Right lobe of liver (tissue), 6 donors: ENCODE measurements around the gene S1PR5. TPM values are rescaled to one million over a fixed set of nuclear protein-coding genes. Genes with fewer than 3 reads are reported as not detected.
A peak's percentile ranks its signal among the peaks of the same experiment; 100 is the strongest.

Experiments
- ATAC-seq, 4 donors: fragments of 200-7000 bp; cut with Tn5 transposase; one replicate each; pipeline ENCODE4 v1.9.1; 2020; ENCODE audit warnings: mild to moderate bottlenecking in 4 of 4, moderate library complexity in 4 of 4
- DNase-seq, 3 donors: peaks; one replicate each; pipeline ENCODE4 v3.0.0-alpha.2; 2020
- H3K27ac ChIP-seq, 3 donors: fragments of 200-600 bp; one replicate each; pipeline ENCODE4 v1.8.0; 2022
- H3K27me3 ChIP-seq, 2 donors: fragments of 200-600 bp; one replicate each; pipeline ENCODE4 v1.8.0; 2022
- H3K36me3 ChIP-seq, 4 donors: fragments of 200-600 bp; sonication (generic) in 1 of 4; one replicate each; pipeline versions ENCODE4 v1.5.1 to v1.8.0; 2017 to 2022; ENCODE audit warnings: control low read depth in 1 of 4
- H3K4me1 ChIP-seq, 4 donors: fragments of 200-600 bp; sonication (generic) in 1 of 4; one replicate each; pipeline versions ENCODE4 v1.5.1 to v1.8.0; 2017 to 2022; ENCODE audit warnings: control low read depth in 1 of 4
- H3K4me3 ChIP-seq, 3 donors: fragments of 200-600 bp; one replicate each; pipeline ENCODE4 v1.8.0; 2022
- H3K9me3 ChIP-seq, 4 donors: fragments of 200-600 bp; sonication (generic) in 1 of 4; one replicate each; pipeline versions ENCODE4 v1.5.1 to v1.8.0; 2017 to 2022; ENCODE audit warnings: control low read depth in 1 of 4
- CTCF ChIP-seq, 4 donors: fragments of 200-600 bp in 3 of 4; fragments of 450-650 bp in 1 of 4; IDR thresholded peaks; one replicate each; pipeline versions ENCODE4 v1.5.1 to v1.8.0; 2016 to 2022; ENCODE audit warnings: antibody characterized with exemption in 4 of 4, mild to moderate bottlenecking in 2 of 4
- POLR2A ChIP-seq: fragments of 450-650 bp; IDR thresholded peaks from one replicate; pipeline ENCODE4 v1.6.1; 2017; ENCODE audit warnings: antibody characterized with exemption, mild to moderate bottlenecking
- WGBS: methylation state at CpG from one replicate; pipeline ENCODE4 v1.1.6; 2018; ENCODE audit warnings: low coverage, low lambda C conversion rate; ENCODE audit not compliant: insufficient coverage; ENCODE audit errors: missing lambda C conversion rate; 5-methylcytosine and 5-hydroxymethylcytosine counted together
- intact Hi-C, 2 donors: fragments of 100-400 bp; cut with DNase I; formaldehyde crosslinking; loops; one replicate each; pipeline versions ENCODE4 v1.11.2 to v1.14.1; 2022
- total RNA-seq, 6 experiments: library from RNA; depleted of rRNA in 2 of 6; stranded (reverse); fragments of >200 nt in 2 of 6; fragmentation: NEBNext Ultra II Directional in 3 of 6; extraction: Animal tissue kit (Norgen Biotek cat#: 25700) in 3 of 6; gene quantifications; one replicate each; pipeline versions ENCODE4 v1.1.0 to v1.2.4, GENCODE V29; 2016 to 2023
- donor health status: DM: no; HTN: yes; CAD: no.
- donor health status: DM: no; HTN: no; CAD: no.
- donor health status: DM: no; HTN: no; CAD: no.
- donor health status: DM: no; HTN: yes; CAD: no.
- donor health status: DM: no; HTN: yes; CAD: no.

S1PR5 gene
- total RNA-seq, 6 experiments from 2014 or later: 0.20 to 0.43 (median 0.35) TPM; not detected in 1

GRCh38 chr19:10548746-10549276, 31.6 kb upstream of the S1PR5 start:
- no peak overlapping the region for H3K4me3 ChIP-seq
- 100% methylated on average over 7 of the region's 18 CpGs for WGBS
- intact Hi-C loops: no loop called here
- TF ChIP-seq POLR2A (no peak), CTCF (IDR thresholded peaks at IDR 0.05) (no peak)
- ATAC-seq: no peak
- H3K36me3 ChIP-seq: peaks cover 0 to 62% (median 17%) of the 10 kb centered on the region in 4 donors
- no peaks in the 10 kb centered on the region for H3K9me3 ChIP-seq
- H3K27ac ChIP-seq: no peak overlapping the region
- no peak for DNase-seq
- peaks cover 0 to 13% (median 0%) of the 10 kb centered on the region in 4 donors for H3K4me1 ChIP-seq
- no peaks in the 10 kb centered on the region for H3K27me3 ChIP-seq

DNA sequence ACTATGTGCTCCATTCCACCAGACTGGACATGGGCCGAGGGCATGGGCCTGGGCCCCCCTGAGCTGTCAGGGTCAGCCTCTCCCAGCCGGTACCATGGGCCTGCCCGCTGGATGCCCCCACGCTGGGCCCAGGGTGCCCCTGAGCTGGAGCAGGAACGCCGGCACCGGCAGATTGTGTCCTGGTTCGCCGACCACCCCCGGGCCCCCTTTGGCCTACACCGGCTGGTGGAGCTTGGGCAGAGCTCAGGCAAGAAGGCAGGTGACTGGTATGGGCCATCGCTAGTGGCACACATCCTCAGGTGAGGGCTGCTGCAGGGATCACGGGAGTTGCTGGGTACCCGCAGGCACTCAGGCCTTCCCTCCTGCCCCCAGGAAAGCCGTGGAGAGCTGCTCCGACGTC, 29.6 kb upstream of the S1PR5 start:
- no peak for ATAC-seq
- Histone ChIP-seq H3K4me1 (peaks cover 0 to 13% (median 2%) of the 10 kb centered on the region in 4 donors), H3K27ac (no peak overlapping the region), H3K9me3 (no peaks in the 10 kb centered on the region), H3K27me3 (no peaks in the 10 kb centered on the region), H3K36me3 (peaks cover 0 to 47% (median 7%) of the 10 kb centered on the region in 4 donors), H3K4me3 (no peak overlapping the region)
- DNase-seq: no peak
- intact Hi-C loops: no loop called here
- no CpG with 5 or more reads among the region's 17 CpGs for WGBS
- TF ChIP-seq CTCF (IDR thresholded peaks at IDR 0.05) (no peak), POLR2A (no peak)

GRCh38 chr19:10544753-10545251, 27.6 kb upstream of the S1PR5 start:
- Histone ChIP-seq H3K9me3 (no peaks in the 10 kb centered on the region), H3K27ac (peak overlapping the region; percentile 81 to 89 (median 85)), H3K4me3 (peak overlapping the region; percentile 93 to 99 (median 97)), H3K27me3 (no peaks in the 10 kb centered on the region), H3K4me1 (peaks cover 0 to 13% (median 2%) of the 10 kb centered on the region in 4 donors), H3K36me3 (peaks cover 0 to 33% (median 4%) of the 10 kb centered on the region in 4 donors)
- 10% methylated on average over 1 of the region's 23 CpGs for WGBS
- peak; percentile 40 for TF ChIP-seq POLR2A
- no peak for TF ChIP-seq CTCF (IDR thresholded peaks at IDR 0.05)
- ATAC-seq: peak; percentile 4 to 26 (median 20)
- DNase-seq: peak in 1 of 3 donors; percentile 63
- intact Hi-C loops: no loop called here

DNA sequence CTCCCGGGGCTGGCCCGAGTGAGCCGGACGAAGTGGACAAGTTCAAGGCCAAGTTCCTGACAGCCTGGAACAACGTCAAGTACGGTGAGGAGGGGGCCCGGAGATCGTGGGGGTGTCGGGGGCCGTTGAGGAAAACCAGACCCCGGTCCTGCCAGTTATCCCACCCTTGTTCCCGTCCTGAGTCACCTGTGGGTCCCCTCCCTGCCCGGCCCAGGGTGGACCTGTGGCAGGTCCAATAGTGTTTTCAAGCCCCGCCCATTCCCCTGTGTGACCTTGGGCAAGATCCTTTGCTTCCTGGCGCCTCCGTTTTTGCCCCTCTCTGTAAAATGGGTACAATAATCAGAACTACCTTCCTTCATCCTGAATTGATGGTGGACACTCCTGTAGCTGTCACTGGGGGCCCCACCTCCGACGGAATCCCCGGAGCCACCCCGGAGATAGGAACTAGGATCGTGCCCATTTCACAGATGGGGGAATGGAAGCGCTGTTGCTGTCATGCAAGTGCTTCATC, 27.1 kb upstream of the S1PR5 start:
- DNase-seq (peak; percentile 60 to 73 (median 65)), ATAC-seq (peak; percentile 51 to 59 (median 54))
- H3K27ac ChIP-seq: peak overlapping the region; percentile 81 to 89 (median 85)
- peaks cover 0 to 28% (median 2%) of the 10 kb centered on the region in 4 donors for H3K36me3 ChIP-seq
- TF ChIP-seq CTCF (IDR thresholded peaks at IDR 0.05): no peak
- no peak for TF ChIP-seq POLR2A
- no peaks in the 10 kb centered on the region for H3K9me3 ChIP-seq
- 28% methylated on average over 10 of the region's 22 CpGs for WGBS
- no peaks in the 10 kb centered on the region for H3K27me3 ChIP-seq
- intact Hi-C loops: no loop called here
- H3K4me3 ChIP-seq: peak overlapping the region; percentile 93 to 99 (median 97)
- H3K4me1 ChIP-seq: peaks cover 0 to 13% (median 2%) of the 10 kb centered on the region in 4 donors
